ENCODE measurements around the gene DTYMK.

Gene DTYMK

DNA sequence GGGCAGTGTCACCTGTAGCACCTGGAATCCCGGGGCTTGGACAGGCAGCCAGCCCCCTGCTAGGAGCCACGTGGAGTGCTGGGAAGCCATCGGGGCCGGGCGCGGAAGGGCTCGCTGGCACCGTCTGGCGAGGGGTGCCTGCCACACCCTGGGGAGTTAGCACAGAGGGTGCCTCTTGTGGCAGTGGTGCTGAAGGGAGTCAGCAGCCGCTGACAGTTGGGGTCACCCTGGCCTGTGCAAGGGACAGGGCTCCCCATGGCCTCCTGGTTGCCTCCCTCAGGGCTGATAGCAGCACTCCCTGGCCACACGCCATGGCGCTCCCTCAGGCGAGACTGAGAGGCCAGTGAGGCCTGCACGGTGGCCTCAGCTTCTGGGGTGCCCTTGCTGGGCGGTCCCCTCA lies 33.9 kb upstream of the DTYMK start:
- no peaks in the 10 kb centered on the region for H3F3A ChIP-seq (ENCODE audit: insufficient read depth, low read length)
- H3K27ac ChIP-seq (ENCODE audit: low read depth, low read length, poor library complexity, severe bottlenecking), result no peak overlapping the region
- H3K9me3 ChIP-seq (ENCODE audit: low read length), result peaks cover 14% of the 10 kb centered on the region
- H2AFZ ChIP-seq (ENCODE audit: low read length), result no peak overlapping the region
- H3K9ac ChIP-seq (ENCODE audit: low read length), result no peak overlapping the region
- H3K79me2 ChIP-seq (ENCODE audit: insufficient read depth, low read length), result no peaks in the 10 kb centered on the region
- no peaks in the 10 kb centered on the region for H3K4me1 ChIP-seq (ENCODE audit: insufficient read depth, low read length, severe bottlenecking)
- no peak overlapping the region for H3K4me3 ChIP-seq (ENCODE audit: low read depth, low read length, poor library complexity, severe bottlenecking)
- H3K36me3 ChIP-seq (ENCODE audit: insufficient read depth, low read length), result peaks cover 76% of the 10 kb centered on the region
- no peaks in the 10 kb centered on the region for H4K20me1 ChIP-seq (ENCODE audit: insufficient read depth, low read length)
- H3K4me2 ChIP-seq (ENCODE audit: low read length), result no peak overlapping the region
- H3K27me3 ChIP-seq (ENCODE audit: insufficient read depth, low read length), result no peaks in the 10 kb centered on the region
- H3K9me2 ChIP-seq (ENCODE audit: low read depth, low read length), result no peaks in the 10 kb centered on the region
- no peak for TF ChIP-seq EZH2 (IDR thresholded peaks at IDR 0.05; ENCODE audit: borderline replicate concordance, low read length)

DNA sequence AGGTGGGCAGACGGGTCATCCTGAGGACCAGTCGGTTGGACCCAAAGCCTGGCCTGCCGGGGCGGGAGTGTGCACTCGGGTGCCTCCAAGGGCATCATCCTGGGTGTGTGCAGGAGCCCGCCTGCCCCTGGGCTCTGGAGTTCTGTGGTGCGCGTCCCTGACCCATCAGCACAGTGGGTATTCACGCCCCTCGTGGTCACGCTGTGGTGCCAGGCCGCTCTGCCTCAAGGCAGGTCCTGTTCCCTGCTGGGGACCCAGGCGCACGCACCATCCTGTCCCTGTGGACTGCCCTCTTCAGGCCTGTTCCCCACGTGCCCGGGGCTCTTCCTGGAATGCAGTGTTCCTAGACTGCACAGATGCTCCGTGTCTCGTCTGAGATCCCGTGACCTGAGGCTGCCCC lies 33.5 kb upstream of the DTYMK start:
- Histone ChIP-seq H3K9me3 (ENCODE audit: low read length) (peaks cover 14% of the 10 kb centered on the region), H3K4me2 (ENCODE audit: low read length) (no peak overlapping the region), H3K27ac (ENCODE audit: low read depth, low read length, poor library complexity, severe bottlenecking) (no peak overlapping the region), H3K4me3 (ENCODE audit: low read depth, low read length, poor library complexity, severe bottlenecking) (no peak overlapping the region), H3F3A (ENCODE audit: insufficient read depth, low read length) (no peaks in the 10 kb centered on the region), H3K27me3 (ENCODE audit: insufficient read depth, low read length) (no peaks in the 10 kb centered on the region), H4K20me1 (ENCODE audit: insufficient read depth, low read length) (no peaks in the 10 kb centered on the region), H3K79me2 (ENCODE audit: insufficient read depth, low read length) (no peaks in the 10 kb centered on the region), H3K9ac (ENCODE audit: low read length) (no peak overlapping the region), H3K9me2 (ENCODE audit: low read depth, low read length) (no peaks in the 10 kb centered on the region), H3K4me1 (ENCODE audit: insufficient read depth, low read length, severe bottlenecking) (no peaks in the 10 kb centered on the region), H3K36me3 (ENCODE audit: insufficient read depth, low read length) (peaks cover 76% of the 10 kb centered on the region), H2AFZ (ENCODE audit: low read length) (no peak overlapping the region)
- no peak for TF ChIP-seq EZH2 (IDR thresholded peaks at IDR 0.05; ENCODE audit: borderline replicate concordance, low read length)
- TF ChIP-seq, protein P1, sequence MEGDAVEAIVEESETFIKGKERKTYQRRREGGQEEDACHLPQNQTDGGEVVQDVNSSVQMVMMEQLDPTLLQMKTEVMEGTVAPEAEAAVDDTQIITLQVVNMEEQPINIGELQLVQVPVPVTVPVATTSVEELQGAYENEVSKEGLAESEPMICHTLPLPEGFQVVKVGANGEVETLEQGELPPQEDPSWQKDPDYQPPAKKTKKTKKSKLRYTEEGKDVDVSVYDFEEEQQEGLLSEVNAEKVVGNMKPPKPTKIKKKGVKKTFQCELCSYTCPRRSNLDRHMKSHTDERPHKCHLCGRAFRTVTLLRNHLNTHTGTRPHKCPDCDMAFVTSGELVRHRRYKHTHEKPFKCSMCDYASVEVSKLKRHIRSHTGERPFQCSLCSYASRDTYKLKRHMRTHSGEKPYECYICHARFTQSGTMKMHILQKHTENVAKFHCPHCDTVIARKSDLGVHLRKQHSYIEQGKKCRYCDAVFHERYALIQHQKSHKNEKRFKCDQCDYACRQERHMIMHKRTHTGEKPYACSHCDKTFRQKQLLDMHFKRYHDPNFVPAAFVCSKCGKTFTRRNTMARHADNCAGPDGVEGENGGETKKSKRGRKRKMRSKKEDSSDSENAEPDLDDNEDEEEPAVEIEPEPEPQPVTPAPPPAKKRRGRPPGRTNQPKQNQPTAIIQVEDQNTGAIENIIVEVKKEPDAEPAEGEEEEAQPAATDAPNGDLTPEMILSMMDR (IDR thresholded peaks at IDR 0.05; ENCODE audit: low read length), result no peak

DNA sequence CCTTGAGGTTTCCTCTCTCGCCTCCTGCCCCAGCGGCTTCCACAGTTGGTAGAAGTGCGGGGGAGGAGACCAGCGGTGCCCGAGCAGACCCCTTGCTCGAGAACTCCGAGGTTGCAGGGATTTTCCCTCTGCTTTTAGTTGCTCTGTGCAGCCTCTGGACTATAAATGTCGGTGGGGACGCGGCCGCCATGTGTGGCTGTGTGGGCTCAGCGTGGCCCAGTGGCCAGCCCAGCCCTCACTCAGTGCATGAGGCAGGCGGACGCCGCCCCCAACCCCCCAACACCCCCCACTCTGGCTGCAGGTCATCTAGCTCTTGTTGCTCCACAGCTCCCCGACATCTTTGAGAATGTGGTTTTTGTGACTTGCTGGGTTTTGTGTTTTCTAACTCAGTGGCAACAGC lies 32.5 kb upstream of the DTYMK start:
- Histone ChIP-seq H3K9me3 (ENCODE audit: low read length) (peaks cover 14% of the 10 kb centered on the region), H3K9ac (ENCODE audit: low read length) (no peak overlapping the region), H3K9me2 (ENCODE audit: low read depth, low read length) (no peaks in the 10 kb centered on the region), H3K36me3 (ENCODE audit: insufficient read depth, low read length) (peaks cover 74% of the 10 kb centered on the region), H3F3A (ENCODE audit: insufficient read depth, low read length) (no peaks in the 10 kb centered on the region), H3K4me1 (ENCODE audit: insufficient read depth, low read length, severe bottlenecking) (no peaks in the 10 kb centered on the region), H3K4me2 (ENCODE audit: low read length) (no peak overlapping the region), H3K79me2 (ENCODE audit: insufficient read depth, low read length) (no peaks in the 10 kb centered on the region), H4K20me1 (ENCODE audit: insufficient read depth, low read length) (no peaks in the 10 kb centered on the region), H3K27ac (ENCODE audit: low read depth, low read length, poor library complexity, severe bottlenecking) (no peak overlapping the region), H3K4me3 (ENCODE audit: low read depth, low read length, poor library complexity, severe bottlenecking) (no peak overlapping the region), H3K27me3 (ENCODE audit: insufficient read depth, low read length) (no peaks in the 10 kb centered on the region), H2AFZ (ENCODE audit: low read length) (no peak overlapping the region)
- TF ChIP-seq, protein P1 (IDR thresholded peaks at IDR 0.05; ENCODE audit: low read length), result no peak
- TF ChIP-seq EZH2 (IDR thresholded peaks at IDR 0.05; ENCODE audit: borderline replicate concordance, low read length), result no peak

DNA sequence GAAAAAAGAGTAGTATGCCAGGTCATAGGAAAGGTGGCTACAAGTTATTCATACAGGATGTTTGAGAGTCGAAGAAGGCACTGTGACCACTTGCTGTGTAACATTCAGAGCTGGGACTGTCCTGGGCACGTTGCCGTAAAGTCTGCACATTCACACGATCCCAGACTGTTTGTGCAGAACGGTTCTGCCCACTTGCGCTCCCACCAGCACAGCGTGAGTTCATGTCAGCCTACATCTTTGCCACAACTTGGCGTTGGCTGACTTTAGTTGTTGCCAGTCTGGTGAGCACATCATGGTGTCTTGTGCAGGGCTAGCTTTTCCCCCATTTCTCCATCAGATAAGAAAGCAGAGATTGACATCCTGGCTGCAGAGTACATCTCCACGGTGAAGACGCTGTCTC lies 22.3 kb upstream of the DTYMK start:
- Histone ChIP-seq H3K4me1 (ENCODE audit: insufficient read depth, low read length, severe bottlenecking) (no peaks in the 10 kb centered on the region), H3K36me3 (ENCODE audit: insufficient read depth, low read length) (peaks cover 84% of the 10 kb centered on the region)
- no peak for TF ChIP-seq EZH2 (IDR thresholded peaks at IDR 0.05; ENCODE audit: borderline replicate concordance, low read length)
- TF ChIP-seq, protein P1 (IDR thresholded peaks at IDR 0.05; ENCODE audit: low read length), result no peak

More for the DNA sequence above, 22.3 kb upstream of the DTYMK start:
- no peaks in the 10 kb centered on the region for H3K9me2 ChIP-seq (ENCODE audit: low read depth, low read length)
- no peaks in the 10 kb centered on the region for H3K79me2 ChIP-seq (ENCODE audit: insufficient read depth, low read length)
- no peaks in the 10 kb centered on the region for H3K27me3 ChIP-seq (ENCODE audit: insufficient read depth, low read length)
- no peaks in the 10 kb centered on the region for H3F3A ChIP-seq (ENCODE audit: insufficient read depth, low read length)
- H3K9ac ChIP-seq (ENCODE audit: low read length), result no peak overlapping the region
- H2AFZ ChIP-seq (ENCODE audit: low read length), result no peak overlapping the region
- no peak overlapping the region for H3K27ac ChIP-seq (ENCODE audit: low read depth, low read length, poor library complexity, severe bottlenecking)
- H3K9me3 ChIP-seq (ENCODE audit: low read length), result peaks cover 6% of the 10 kb centered on the region
- H3K4me3 ChIP-seq (ENCODE audit: low read depth, low read length, poor library complexity, severe bottlenecking), result no peak overlapping the region
- H3K4me2 ChIP-seq (ENCODE audit: low read length), result no peak overlapping the region
- no peaks in the 10 kb centered on the region for H4K20me1 ChIP-seq (ENCODE audit: insufficient read depth, low read length)
